HG02973 (cell line): ENCODE measurements around the gene CSTF1.
A peak's percentile ranks its signal among the peaks of the same experiment; 100 is the strongest.

Experiments
- ATAC-seq: cut with Tn5 transposase; IDR thresholded peaks from one replicate; pipeline ENCODE4 v1.9.1; 2021; ENCODE audit warnings: moderate library complexity; ENCODE audit not compliant: unreplicated experiment

CSTF1 gene

GRCh38 chr20:56392132-56392880 lies at the start of gene CSTF1, which contains the start of gene AURKA:
TSS of gene CSTF1 (plus strand) at chr20:56392645. CDS start at chr20:56395553, 2,908 bp downstream.
TSS of gene AURKA (minus strand) at chr20:56392215. CDS start at chr20:56388197, 4,018 bp downstream.
- ATAC-seq = peak; percentile 93

GRCh38 chr20:56342783-56343182 lies 49.7 kb upstream of the CSTF1 start:
- ATAC-seq = no peak

GRCh38 chr20:56343861-56344381 lies 48.5 kb upstream of the CSTF1 start:
- ATAC-seq = peak; percentile 63

GRCh38 chr20:56345911-56346310 lies 46.5 kb upstream of the CSTF1 start:
- ATAC-seq = no peak

- no peak for ATAC-seq
These were observed 44.7 kb upstream of the CSTF1 start for GRCh38 chr20:56347628-56348304.

GRCh38 chr20:56348305-56348693 lies 44.1 kb upstream of the CSTF1 start:
- ATAC-seq = no peak

GRCh38 chr20:56348746-56349145 lies 43.7 kb upstream of the CSTF1 start:
- no peak for ATAC-seq

GRCh38 chr20:56350842-56351241 lies 41.6 kb upstream of the CSTF1 start:
- no peak for ATAC-seq

GRCh38 chr20:56352345-56353055 lies 39.9 kb upstream of the CSTF1 start:
- no peak for ATAC-seq

GRCh38 chr20:56353356-56353755 lies 39.1 kb upstream of the CSTF1 start:
- no peak for ATAC-seq

GRCh38 chr20:56358070-56358469 lies 34.4 kb upstream of the CSTF1 start:
- no peak for ATAC-seq

GRCh38 chr20:56358600-56359211 lies 33.7 kb upstream of the CSTF1 start, which contains the start of gene FAM210B:
TSS of gene FAM210B (plus strand) at chr20:56358974. CDS start at chr20:56359006, 32 bp downstream.
- peak; percentile 97 for ATAC-seq

GRCh38 chr20:56359212-56360132 lies 33.0 kb upstream of the CSTF1 start:
- ATAC-seq = peak; percentile 10

- no peak for ATAC-seq
These were observed 32.1 kb upstream of the CSTF1 start for GRCh38 chr20:56360133-56360907.

GRCh38 chr20:56360908-56361205 lies 31.6 kb upstream of the CSTF1 start:
- no peak for ATAC-seq

GRCh38 chr20:56361900-56362299 lies 30.5 kb upstream of the CSTF1 start:
- no peak for ATAC-seq

- no peak for ATAC-seq
These were observed 29.5 kb upstream of the CSTF1 start for GRCh38 chr20:56362833-56363413.

GRCh38 chr20:56363491-56363890 lies 29.0 kb upstream of the CSTF1 start:
- no peak for ATAC-seq
